Ishikawa (cell line): ENCODE results near the gene TTC13.

Experiments used
- CEBPB ChIP-seq: IDR thresholded peaks from 2 replicates; pipeline ENCODE4 v1.6.1; 2012
- CREB1 ChIP-seq: IDR thresholded peaks from 2 replicates; pipeline ENCODE4 v1.6.1; 2012; ENCODE audit warnings: low read depth
- EGR1 ChIP-seq: IDR thresholded peaks from 2 replicates; pipeline ENCODE4 v1.6.1; 2012
- EP300 ChIP-seq: IDR thresholded peaks from 2 replicates; pipeline ENCODE4 v1.6.1; 2012; ENCODE audit warnings: borderline replicate concordance
- FOXM1 ChIP-seq: IDR thresholded peaks from 2 replicates; pipeline ENCODE4 v1.6.1; 2012; ENCODE audit warnings: low read depth, borderline replicate concordance
- RAD21 ChIP-seq: IDR thresholded peaks from 2 replicates; pipeline ENCODE4 v1.6.1; 2012; ENCODE audit warnings: low read depth
- TAF1 ChIP-seq: IDR thresholded peaks from 2 replicates; pipeline ENCODE4 v1.6.1; 2012; ENCODE audit warnings: low read depth, mild to moderate bottlenecking
- TCF12 ChIP-seq: IDR thresholded peaks from 2 replicates; pipeline ENCODE4 v1.6.1; 2012; ENCODE audit warnings: low read depth
- TEAD4 ChIP-seq: IDR thresholded peaks from 2 replicates; pipeline ENCODE4 v1.6.1; 2012
- USF1 ChIP-seq: IDR thresholded peaks from 2 replicates; pipeline ENCODE4 v1.6.1; 2012
- YY1 ChIP-seq: IDR thresholded peaks from 2 replicates; pipeline ENCODE4 v1.6.1; 2012; ENCODE audit warnings: low read depth
- TF ChIP-seq, protein P1 (sequence below): IDR thresholded peaks from 2 replicates; pipeline ENCODE4 v1.6.1; 2012; ENCODE audit warnings: low read depth, mild to moderate bottlenecking
- TF ChIP-seq, protein P2 (sequence below): IDR thresholded peaks from 2 replicates; pipeline ENCODE4 v1.6.1; 2012

DNA sequence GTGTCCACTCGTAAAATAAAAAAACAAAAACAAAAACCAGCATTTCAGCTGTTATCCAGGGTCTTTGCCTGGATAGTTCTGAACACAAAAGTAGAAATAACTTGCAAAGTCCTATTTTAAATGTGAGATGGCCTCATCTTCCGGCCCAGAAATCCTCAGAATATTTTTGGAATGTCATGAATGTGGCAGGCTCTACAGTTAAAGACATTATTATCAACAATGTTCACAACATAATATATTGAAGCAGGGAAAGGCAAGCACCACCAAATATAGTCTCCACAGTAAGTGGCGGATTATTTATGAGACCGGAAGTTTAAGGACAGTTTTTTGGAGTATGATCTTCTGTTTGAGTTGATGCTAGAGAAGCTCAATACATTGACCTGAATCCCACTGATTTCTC is 109.2 kb downstream of the TTC13 start:
- TF ChIP-seq, protein P1, sequence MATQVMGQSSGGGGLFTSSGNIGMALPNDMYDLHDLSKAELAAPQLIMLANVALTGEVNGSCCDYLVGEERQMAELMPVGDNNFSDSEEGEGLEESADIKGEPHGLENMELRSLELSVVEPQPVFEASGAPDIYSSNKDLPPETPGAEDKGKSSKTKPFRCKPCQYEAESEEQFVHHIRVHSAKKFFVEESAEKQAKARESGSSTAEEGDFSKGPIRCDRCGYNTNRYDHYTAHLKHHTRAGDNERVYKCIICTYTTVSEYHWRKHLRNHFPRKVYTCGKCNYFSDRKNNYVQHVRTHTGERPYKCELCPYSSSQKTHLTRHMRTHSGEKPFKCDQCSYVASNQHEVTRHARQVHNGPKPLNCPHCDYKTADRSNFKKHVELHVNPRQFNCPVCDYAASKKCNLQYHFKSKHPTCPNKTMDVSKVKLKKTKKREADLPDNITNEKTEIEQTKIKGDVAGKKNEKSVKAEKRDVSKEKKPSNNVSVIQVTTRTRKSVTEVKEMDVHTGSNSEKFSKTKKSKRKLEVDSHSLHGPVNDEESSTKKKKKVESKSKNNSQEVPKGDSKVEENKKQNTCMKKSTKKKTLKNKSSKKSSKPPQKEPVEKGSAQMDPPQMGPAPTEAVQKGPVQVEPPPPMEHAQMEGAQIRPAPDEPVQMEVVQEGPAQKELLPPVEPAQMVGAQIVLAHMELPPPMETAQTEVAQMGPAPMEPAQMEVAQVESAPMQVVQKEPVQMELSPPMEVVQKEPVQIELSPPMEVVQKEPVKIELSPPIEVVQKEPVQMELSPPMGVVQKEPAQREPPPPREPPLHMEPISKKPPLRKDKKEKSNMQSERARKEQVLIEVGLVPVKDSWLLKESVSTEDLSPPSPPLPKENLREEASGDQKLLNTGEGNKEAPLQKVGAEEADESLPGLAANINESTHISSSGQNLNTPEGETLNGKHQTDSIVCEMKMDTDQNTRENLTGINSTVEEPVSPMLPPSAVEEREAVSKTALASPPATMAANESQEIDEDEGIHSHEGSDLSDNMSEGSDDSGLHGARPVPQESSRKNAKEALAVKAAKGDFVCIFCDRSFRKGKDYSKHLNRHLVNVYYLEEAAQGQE = no peak
- TF ChIP-seq EP300 (no peak), FOXM1 (no peak), USF1 (no peak), RAD21 (no peak), EGR1 (no peak), YY1 (no peak), TAF1 (no peak), CEBPB (no peak), CREB1 (no peak), TEAD4 (no peak), TCF12 (no peak)
- TF ChIP-seq, protein P2, sequence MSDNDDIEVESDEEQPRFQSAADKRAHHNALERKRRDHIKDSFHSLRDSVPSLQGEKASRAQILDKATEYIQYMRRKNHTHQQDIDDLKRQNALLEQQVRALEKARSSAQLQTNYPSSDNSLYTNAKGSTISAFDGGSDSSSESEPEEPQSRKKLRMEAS = no peak
